GM23248 (cell line): ENCODE results near the gene KRTAP20-3. TPM values are rescaled to one million over a fixed set of nuclear protein-coding genes. Genes with fewer than 3 reads are reported as not detected.

Source experiments
- DNase-seq: peaks from one replicate; pipeline ENCODE4 v3.0.0-alpha.2; 2015
- H2AFZ ChIP-seq: fragments of 200-600 bp; sonication (generic); 2 replicates; pipeline ENCODE4 v1.6.1; 2016; ENCODE audit warnings: antibody characterized with exemption
- H3F3A ChIP-seq: fragments of 200-600 bp; sonication (generic); 2 replicates; pipeline ENCODE4 v1.6.1; 2016; ENCODE audit warnings: mild to moderate bottlenecking, antibody characterized with exemption, mixed run types; ENCODE audit not compliant: insufficient read depth
- H3K27ac ChIP-seq: fragments of 200-600 bp; sonication (generic); 2 replicates; pipeline ENCODE4 v1.5.1; 2016; ENCODE audit warnings: mild to moderate bottlenecking
- H3K27me3 ChIP-seq: fragments of 200-600 bp; sonication (generic); replicated peaks from 2 replicates; pipeline ENCODE4 v1.6.1; 2016; ENCODE audit warnings: mild to moderate bottlenecking; ENCODE audit not compliant: insufficient read depth
- H3K36me3 ChIP-seq: fragments of 200-600 bp; sonication (generic); 2 replicates; pipeline ENCODE4 v1.6.1; 2016; ENCODE audit warnings: low read depth, mild to moderate bottlenecking
- H3K4me1 ChIP-seq: fragments of 200-600 bp; sonication (generic); 2 replicates; pipeline ENCODE4 v1.6.1; 2016; ENCODE audit warnings: mild to moderate bottlenecking; ENCODE audit not compliant: insufficient read depth
- H3K4me2 ChIP-seq: fragments of 200-600 bp; sonication (generic); one replicate; pipeline ENCODE4 v1.6.1; 2016; ENCODE audit warnings: mild to moderate bottlenecking; ENCODE audit not compliant: unreplicated experiment
- H3K4me3 ChIP-seq: fragments of 200-600 bp; sonication (generic); 2 replicates; pipeline ENCODE4 v1.5.1; 2016; ENCODE audit warnings: mild to moderate bottlenecking
- H3K79me2 ChIP-seq: fragments of 200-600 bp; sonication (generic); 2 replicates; pipeline ENCODE4 v1.6.1; 2016; ENCODE audit warnings: mild to moderate bottlenecking; ENCODE audit not compliant: insufficient read depth
- H3K9ac ChIP-seq: fragments of 200-600 bp; sonication (generic); 2 replicates; pipeline ENCODE4 v1.6.1; 2016; ENCODE audit warnings: mild to moderate bottlenecking
- H3K9me2 ChIP-seq: fragments of 200-600 bp; sonication (generic); 2 replicates; pipeline ENCODE4 v1.6.1; 2016; ENCODE audit warnings: mixed run types, mild to moderate bottlenecking, moderate library complexity; ENCODE audit not compliant: insufficient read depth
- H3K9me3 ChIP-seq: fragments of 200-600 bp; sonication (generic); one replicate; pipeline ENCODE4 v1.6.1; 2017; ENCODE audit warnings: low read depth
- H4K20me1 ChIP-seq: fragments of 200-600 bp; sonication (generic); 2 replicates; pipeline ENCODE4 v1.6.0; 2016; ENCODE audit not compliant: insufficient read depth
- EZH2 ChIP-seq: fragments of 200-600 bp; sonication (generic); IDR thresholded peaks from 2 replicates; pipeline ENCODE4 v1.6.1; 2018; ENCODE audit warnings: antibody characterized with exemption, mild to moderate bottlenecking; ENCODE audit not compliant: insufficient read depth, poor library complexity, severe bottlenecking
- EZH2phosphoT487 ChIP-seq: fragments of 200-600 bp; sonication (generic); IDR thresholded peaks from 2 replicates; pipeline ENCODE4 v1.6.1; 2018; ENCODE audit warnings: antibody characterized with exemption, moderate library complexity, mild to moderate bottlenecking, low read depth; ENCODE audit not compliant: insufficient read depth
- WGBS, 2 experiments: methylation state at CpG; one replicate each; pipeline ENCODE4 v1.1.6; 2015 to 2017; ENCODE audit warnings: low lambda C conversion rate in 2 of 2, low coverage in 1 of 2; ENCODE audit errors: missing lambda C conversion rate in 2 of 2; 5-methylcytosine and 5-hydroxymethylcytosine counted together
- in situ Hi-C: fragments of 300-500 bp; cut with MboI; formaldehyde crosslinking; loops from 2 replicates; pipeline ENCODE4 v1.15.0; 2020
- polyA plus RNA-seq: library from polyadenylated mRNA; unstranded; fragments of >200 nt; fragmentation: Nextera tagmentation; extraction: Ambion mirVana; gene quantifications from 2 replicates; pipeline ENCODE4 v1.2.1, GENCODE V29; 2016
- total RNA-seq: library from RNA; depleted of rRNA; stranded (reverse); fragments of >200 nt; shearing (Covaris generic); gene quantifications from 2 replicates; pipeline ENCODE4 v1.2.3, GENCODE V29; 2014

KRTAP20-3 gene
- total and polyA plus RNA-seq, 2 experiments from 2014 or later: not detected

DNA sequence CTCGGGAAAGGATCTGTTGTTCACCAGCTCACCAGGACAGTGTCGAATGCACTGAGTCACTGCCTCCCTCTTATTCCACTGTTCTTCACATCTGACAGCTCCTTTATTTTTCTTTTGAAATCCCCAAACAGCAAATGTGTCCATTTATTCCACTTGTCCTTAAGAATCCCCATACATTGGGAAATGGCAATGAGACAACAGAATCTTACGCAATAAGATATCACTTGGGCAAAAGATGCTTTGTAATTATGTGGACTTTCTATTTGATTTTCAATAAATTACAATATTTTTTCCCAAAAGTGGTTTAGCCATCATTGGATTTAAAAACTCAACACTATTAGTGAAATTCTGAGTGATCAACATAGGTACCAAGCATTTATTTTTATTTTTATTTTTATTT is 4.0 kb upstream of the KRTAP20-3 start:
- Histone ChIP-seq H3K9me2 (no peaks in the 10 kb centered on the region), H3K4me3 (no peak overlapping the region), H3K9me3 (no peaks in the 10 kb centered on the region), H3K4me2 (no peak overlapping the region), H3K4me1 (no peaks in the 10 kb centered on the region), H3K79me2 (no peaks in the 10 kb centered on the region), H3K27me3 (no peaks in the 10 kb centered on the region), H3F3A (no peaks in the 10 kb centered on the region), H4K20me1 (no peaks in the 10 kb centered on the region), H3K9ac (no peak overlapping the region), H3K36me3 (no peaks in the 10 kb centered on the region), H3K27ac (no peak overlapping the region), H2AFZ (no peak overlapping the region)
- TF ChIP-seq EZH2 (no peak), EZH2phosphoT487 (no peak)
- no peak for DNase-seq
- in situ Hi-C loops: no loop called here
- 40 to 44% methylated on average over 3 of the region's 3 CpGs for WGBS, 2 experiments

DNA sequence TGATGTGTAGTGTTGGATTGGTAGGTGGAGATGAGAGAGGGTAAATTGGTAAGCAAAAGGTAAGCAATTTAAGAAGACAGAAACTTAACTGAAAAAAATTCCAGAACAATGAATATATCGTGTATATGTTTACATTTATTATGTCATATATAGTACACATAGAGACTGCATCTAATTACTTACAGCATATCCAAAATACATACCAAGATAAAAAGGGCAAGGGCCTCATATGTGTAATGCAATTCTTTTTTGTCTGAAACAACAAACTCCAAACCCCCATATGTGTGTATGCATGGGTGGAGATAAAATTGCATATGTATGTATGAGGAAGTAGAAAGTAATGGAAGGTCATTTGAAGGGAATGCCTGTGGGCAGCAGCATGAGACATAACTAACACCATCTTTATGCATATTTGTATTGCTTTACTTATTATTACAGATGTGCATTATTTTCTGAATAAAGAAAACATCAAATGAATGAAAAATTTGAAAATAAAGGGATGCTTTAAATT is 4.3 kb downstream of the KRTAP20-3 start:
- Histone ChIP-seq H3K4me1 (no peaks in the 10 kb centered on the region), H3K9ac (no peak overlapping the region), H3K9me3 (no peaks in the 10 kb centered on the region), H3K9me2 (no peaks in the 10 kb centered on the region), H3F3A (no peaks in the 10 kb centered on the region), H3K4me3 (no peak overlapping the region), H3K27ac (no peak overlapping the region), H4K20me1 (no peaks in the 10 kb centered on the region), H3K36me3 (no peaks in the 10 kb centered on the region), H3K4me2 (no peak overlapping the region), H3K79me2 (no peaks in the 10 kb centered on the region), H2AFZ (no peak overlapping the region), H3K27me3 (no peaks in the 10 kb centered on the region)
- DNase-seq: no peak
- in situ Hi-C loops: no loop called here
- TF ChIP-seq EZH2phosphoT487 (no peak), EZH2 (no peak)
- 18 to 25% methylated on average over 1 of the region's 1 CpG for WGBS, 2 experiments

DNA sequence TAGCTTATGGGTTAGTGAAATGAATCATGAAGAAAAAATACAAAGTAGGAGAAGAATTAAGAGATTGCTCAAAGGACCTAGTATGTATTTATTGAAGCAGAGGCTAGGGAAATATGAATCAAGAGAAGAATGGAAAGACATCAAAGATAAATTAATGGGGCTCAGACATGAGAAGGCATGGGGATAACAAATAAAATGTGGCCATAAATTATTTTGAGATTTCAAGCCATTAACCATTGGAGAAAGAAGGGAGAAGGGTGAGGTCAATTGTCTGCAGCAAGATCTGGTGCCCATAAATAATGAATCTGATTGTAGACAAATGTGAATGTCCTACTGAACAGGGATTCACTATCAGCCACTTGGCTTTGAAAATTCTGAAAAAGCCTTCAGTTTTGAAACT is 10.2 kb downstream of the KRTAP20-3 start:
- TF ChIP-seq EZH2 (no peak), EZH2phosphoT487 (no peak)
- H2AFZ ChIP-seq: no peak overlapping the region
- no peak overlapping the region for H3K4me3 ChIP-seq
- no peak for DNase-seq
- no peaks in the 10 kb centered on the region for H3K79me2 ChIP-seq
- H3K27ac ChIP-seq: no peak overlapping the region
- H3K9me2 ChIP-seq: no peaks in the 10 kb centered on the region
- H4K20me1 ChIP-seq: no peaks in the 10 kb centered on the region
- no peaks in the 10 kb centered on the region for H3K36me3 ChIP-seq
- H3K9me3 ChIP-seq: peaks cover 5% of the 10 kb centered on the region
- H3K9ac ChIP-seq: no peak overlapping the region
- H3F3A ChIP-seq: no peaks in the 10 kb centered on the region
- H3K4me2 ChIP-seq: no peak overlapping the region
- in situ Hi-C loops: no loop called here
- H3K27me3 ChIP-seq: no peaks in the 10 kb centered on the region
- H3K4me1 ChIP-seq: no peaks in the 10 kb centered on the region

DNA sequence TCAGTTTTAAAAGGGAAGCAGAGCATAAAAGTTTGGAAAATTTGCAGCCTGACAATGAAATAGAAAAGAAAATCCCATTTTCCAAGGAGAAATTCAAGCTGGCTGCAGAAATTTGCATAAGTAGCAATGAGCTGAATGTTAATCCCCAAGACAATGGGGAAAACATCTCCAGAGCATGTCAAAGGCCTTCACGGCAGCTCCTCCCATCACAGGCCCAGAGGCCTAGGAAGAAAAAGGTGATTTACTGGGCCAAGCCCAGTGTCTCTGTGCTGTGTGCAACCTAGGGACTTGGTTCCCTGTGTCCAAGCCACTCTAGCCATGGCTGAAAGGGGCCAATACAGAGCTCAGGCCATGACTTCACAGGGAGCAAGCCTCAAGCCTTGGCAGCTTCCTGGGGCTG is 26.1 kb downstream of the KRTAP20-3 start:
- no peak overlapping the region for H3K4me2 ChIP-seq
- H4K20me1 ChIP-seq: no peaks in the 10 kb centered on the region
- no peaks in the 10 kb centered on the region for H3K4me1 ChIP-seq
- no peaks in the 10 kb centered on the region for H3K27me3 ChIP-seq
- no peaks in the 10 kb centered on the region for H3K36me3 ChIP-seq
- no peaks in the 10 kb centered on the region for H3K9me2 ChIP-seq
- no peaks in the 10 kb centered on the region for H3K79me2 ChIP-seq
- no peak for DNase-seq
- WGBS, 2 experiments: 22 to 23% methylated on average over 1 of the region's 1 CpG
- in situ Hi-C loops: no loop called here
- TF ChIP-seq EZH2phosphoT487 (no peak), EZH2 (no peak)
- no peaks in the 10 kb centered on the region for H3F3A ChIP-seq
- no peak overlapping the region for H3K27ac ChIP-seq
- H3K9ac ChIP-seq: no peak overlapping the region
- no peak overlapping the region for H2AFZ ChIP-seq
- H3K4me3 ChIP-seq: no peak overlapping the region
- no peaks in the 10 kb centered on the region for H3K9me3 ChIP-seq

DNA sequence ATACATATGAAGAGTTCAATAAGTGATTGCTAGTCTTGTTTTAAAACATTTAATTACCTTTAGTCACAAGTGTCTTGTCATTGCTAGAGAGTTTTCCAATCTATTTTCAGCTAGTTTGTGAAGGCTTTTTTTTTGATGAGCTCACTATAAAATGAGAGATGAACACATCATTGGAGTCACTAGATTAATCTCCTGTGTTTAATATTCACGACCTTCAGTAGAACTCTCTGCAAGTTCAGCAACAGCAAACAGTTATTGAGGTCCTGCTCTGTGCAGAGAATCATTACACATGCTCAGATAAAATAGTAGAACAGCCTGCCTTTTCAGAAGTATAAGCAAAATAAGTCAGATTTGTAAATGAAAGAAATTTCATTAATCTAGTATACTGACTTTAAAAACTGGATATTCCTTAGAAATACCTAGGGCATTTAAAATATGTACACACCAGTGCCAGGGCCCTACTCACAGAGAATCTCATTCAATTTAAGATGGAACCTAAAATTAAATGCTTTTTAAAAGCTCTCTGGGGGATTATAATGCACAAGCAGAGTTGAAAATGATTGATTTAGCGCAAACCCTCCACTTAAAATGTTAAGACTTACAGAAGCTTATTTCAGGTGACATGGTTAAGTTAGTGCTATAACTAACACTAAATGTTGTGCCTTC is 30.5 kb downstream of the KRTAP20-3 start:
- H3K36me3 ChIP-seq: no peaks in the 10 kb centered on the region
- no peak overlapping the region for H3K4me3 ChIP-seq
- H3K9me3 ChIP-seq: no peaks in the 10 kb centered on the region
- no peaks in the 10 kb centered on the region for H3K9me2 ChIP-seq
- no peaks in the 10 kb centered on the region for H3K4me1 ChIP-seq
- no peak overlapping the region for H3K4me2 ChIP-seq
- no peaks in the 10 kb centered on the region for H3K79me2 ChIP-seq
- no peak for DNase-seq
- H3F3A ChIP-seq: no peaks in the 10 kb centered on the region
- TF ChIP-seq EZH2: no peak
- no peak for TF ChIP-seq EZH2phosphoT487
- no peak overlapping the region for H2AFZ ChIP-seq
- H4K20me1 ChIP-seq: no peaks in the 10 kb centered on the region
- H3K9ac ChIP-seq: no peak overlapping the region
- WGBS, 2 experiments: 10 to 26% methylated on average over 2 of the region's 2 CpGs
- H3K27ac ChIP-seq: no peak overlapping the region
- in situ Hi-C loops: no loop called here
- no peaks in the 10 kb centered on the region for H3K27me3 ChIP-seq
